Thymus (tissue), 14 donors: Measurements from ENCODE around the gene PTGIR. TPM values are rescaled to one million over a fixed set of nuclear protein-coding genes. Genes with fewer than 3 reads are reported as not detected.

Source experiments
- DNase-seq, 9 donors: peaks; one replicate each; pipeline ENCODE4 v3.0.0-alpha.2; 2013; ENCODE audit warnings: low spot score in 9 of 9, low read depth in 6 of 9, missing footprints in 1 of 9
- H3K27ac ChIP-seq, 2 donors: one replicate each; pipeline ENCODE4 v1.5.1; 2013; ENCODE audit warnings: control low read depth in 1 of 2, low read depth in 1 of 2, low read length in 1 of 2, mild to moderate bottlenecking in 1 of 2, moderate library complexity in 1 of 2
- H3K27me3 ChIP-seq, 2 donors: one replicate each; pipeline ENCODE4 v1.5.1; 2013; ENCODE audit warnings: low read length in 1 of 2; ENCODE audit not compliant: control insufficient read depth in 2 of 2, insufficient read depth in 1 of 2
- H3K36me3 ChIP-seq, 2 donors: one replicate each; pipeline ENCODE4 v1.5.1; 2013; ENCODE audit warnings: low read length in 1 of 2, mild to moderate bottlenecking in 1 of 2, moderate library complexity in 1 of 2; ENCODE audit not compliant: control insufficient read depth in 2 of 2, insufficient read depth in 2 of 2
- H3K4me1 ChIP-seq, 2 donors: one replicate each; pipeline ENCODE4 v1.5.1; 2013; ENCODE audit warnings: low read length in 2 of 2; ENCODE audit not compliant: control insufficient read depth in 2 of 2, insufficient read depth in 2 of 2
- H3K4me3 ChIP-seq, 2 donors: one replicate each; pipeline ENCODE4 v1.5.1; 2013; ENCODE audit warnings: low read length in 2 of 2, control low read depth in 1 of 2, mild to moderate bottlenecking in 1 of 2
- H3K9me3 ChIP-seq, 2 donors: one replicate each; pipeline ENCODE4 v1.5.1; 2013; ENCODE audit warnings: low read length in 1 of 2, mild to moderate bottlenecking in 1 of 2; ENCODE audit not compliant: control insufficient read depth in 2 of 2, insufficient read depth in 1 of 2
- WGBS: extraction: QIAGEN DNeasy Blood & Tissue Kit; methylation state at CpG from one replicate; pipeline ENCODE4 v1.1.7; 2013; 5-methylcytosine and 5-hydroxymethylcytosine counted together
- long read RNA-seq, 10 donors: transcript quantifications; one replicate each; lab custom pipeline, GENCODE V29; 2026
- polyA plus RNA-seq: library from polyadenylated mRNA; stranded (reverse); fragments of 200-250 nt; gene quantifications from one replicate; pipeline ENCODE4 v1.2.3, GENCODE V29; 2013
- total RNA-seq: library from RNA; stranded (reverse); fragments of 120-200 nt; gene quantifications from one replicate; pipeline ENCODE4 v1.2.4, GENCODE V29; 2013
- donor health status: healthy.

PTGIR gene
- 3.4 TPM for total RNA-seq
- 7.8 TPM for polyA plus RNA-seq
- long read RNA-seq, donor 1: 0 reads
- long read RNA-seq, donor 2, transcript PTGIR-203 (1 exons, 2,026 nt): major isoform, 17 of 22 reads
- long read RNA-seq, donor 2, partial matches to known transcripts: 0 of 22 reads
- long read RNA-seq, donor 2, other reads (novel, unspliced or antisense): 0 of 22 reads
- long read RNA-seq, donor 3, partial matches to known transcripts: 0 of 4 reads
- long read RNA-seq, donor 3, other reads (novel, unspliced or antisense): 0 of 4 reads
- long read RNA-seq, donor 4, transcript PTGIR-203 (1 exons, 2,026 nt): major isoform, 5 of 13 reads
- long read RNA-seq, donor 4, partial matches to known transcripts: 7 of 13 reads
- long read RNA-seq, donor 4, other reads (novel, unspliced or antisense): 0 of 13 reads
- long read RNA-seq, donor 5, transcript PTGIR-203 (1 exons, 2,026 nt): major isoform, 11 of 11 reads
- long read RNA-seq, donor 5, partial matches to known transcripts: 0 of 11 reads
- long read RNA-seq, donor 5, other reads (novel, unspliced or antisense): 0 of 11 reads
- long read RNA-seq, donor 6, partial matches to known transcripts: 0 of 5 reads
- long read RNA-seq, donor 6, other reads (novel, unspliced or antisense): 0 of 5 reads
- long read RNA-seq, donor 7: 0 reads
- long read RNA-seq, donor 8, partial matches to known transcripts: 0 of 1 reads
- long read RNA-seq, donor 8, other reads (novel, unspliced or antisense): 0 of 1 reads
- long read RNA-seq, donor 9: 0 reads
- long read RNA-seq, donor 10, partial matches to known transcripts: 0 of 2 reads
- long read RNA-seq, donor 10, other reads (novel, unspliced or antisense): 0 of 2 reads

- H3K36me3 ChIP-seq: no peaks in the 10 kb centered on the region
- 19% methylated on average over 13 of the region's 13 CpGs for WGBS
- H3K27ac ChIP-seq: peak within 1 kb of the TSS; percentile 13 to 57
- DNase-seq: peak in 1 of 9 donors; percentile 37
- H3K27me3 ChIP-seq: peaks cover 0 to 5% of the 10 kb centered on the region in 2 donors
- no peaks in the 10 kb centered on the region for H3K9me3 ChIP-seq
- peak within 1 kb of the TSS in 1 of 2 donors; percentile 16 for H3K4me3 ChIP-seq
- peaks cover 11 to 50% of the 10 kb centered on the region in 2 donors for H3K4me1 ChIP-seq
Measured at GRCh38 chr19:46624958-46625661, at the start of gene PTGIR. TSS of gene PTGIR (minus strand) at chr19:46625089. CDS start at chr19:46624225, 864 bp downstream.

- Histone ChIP-seq H3K27me3 (no peaks in the 10 kb centered on the region), H3K9me3 (no peaks in the 10 kb centered on the region), H3K4me1 (no peaks in the 10 kb centered on the region), H3K27ac (no peak overlapping the region), H3K4me3 (no peak overlapping the region), H3K36me3 (peaks cover 32 to 33% of the 10 kb centered on the region in 2 donors)
- DNase-seq: no peak
Measured at GRCh38 chr19:46670813-46671212, 45.9 kb upstream of the PTGIR start.

- no peak overlapping the region for H3K4me3 ChIP-seq
- H3K27me3 ChIP-seq: no peaks in the 10 kb centered on the region
- H3K9me3 ChIP-seq: no peaks in the 10 kb centered on the region
- no peak for DNase-seq
- H3K36me3 ChIP-seq: peaks cover 13 to 16% of the 10 kb centered on the region in 2 donors
- H3K4me1 ChIP-seq: no peaks in the 10 kb centered on the region
- H3K27ac ChIP-seq: no peak overlapping the region
- 98% methylated on average over 3 of the region's 3 CpGs for WGBS
Measured at GRCh38 chr19:46668662-46669061, 43.8 kb upstream of the PTGIR start.

DNA sequence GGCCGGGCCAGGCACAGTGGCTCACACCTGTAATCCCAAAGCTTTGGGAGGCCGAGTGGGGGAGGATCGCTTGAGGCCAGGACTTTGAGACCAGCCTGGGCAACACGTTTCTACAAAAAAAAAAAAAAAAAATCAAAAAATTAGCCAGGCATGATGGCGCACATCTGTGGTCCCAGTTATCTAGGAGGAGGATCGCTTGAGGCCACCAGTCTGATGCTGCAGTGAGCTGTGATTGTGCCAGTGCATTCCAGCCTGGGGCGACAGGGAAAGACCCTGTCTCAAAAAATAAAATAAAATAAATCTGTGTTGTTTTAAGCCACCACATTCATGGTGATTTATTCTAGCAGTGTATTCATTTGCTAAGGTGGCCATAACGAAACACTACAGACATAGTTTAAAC lies 40.2 kb upstream of the PTGIR start:
- no peak for DNase-seq
- no peaks in the 10 kb centered on the region for H3K9me3 ChIP-seq
- peaks cover 8 to 19% of the 10 kb centered on the region in 2 donors for H3K4me1 ChIP-seq
- H3K27me3 ChIP-seq: peaks cover 8% of the 10 kb centered on the region in 2 donors
- H3K36me3 ChIP-seq: no peaks in the 10 kb centered on the region
- H3K27ac ChIP-seq: no peak overlapping the region
- H3K4me3 ChIP-seq: no peak overlapping the region
- 94% methylated on average over 8 of the region's 8 CpGs for WGBS

GRCh38 chr19:46661735-46662592 lies 37.1 kb upstream of the PTGIR start:
- WGBS: 10% methylated on average over 19 of the region's 19 CpGs
- Histone ChIP-seq H3K4me3 (peak overlapping the region; percentile 39 to 58), H3K27me3 (peaks cover 31 to 38% of the 10 kb centered on the region in 2 donors), H3K27ac (peak overlapping the region; percentile 80 to 91), H3K9me3 (no peaks in the 10 kb centered on the region), H3K4me1 (peaks cover 9 to 33% of the 10 kb centered on the region in 2 donors), H3K36me3 (no peaks in the 10 kb centered on the region)
- DNase-seq: peak in 8 of 9 donors; percentile 60 to 89 (median 74)

- Histone ChIP-seq H3K4me3 (peak within 1 kb of the TSS; percentile 39 to 58), H3K9me3 (no peaks in the 10 kb centered on the region), H3K27ac (peak within 1 kb of the TSS; percentile 80 to 91), H3K27me3 (peaks cover 31 to 45% of the 10 kb centered on the region in 2 donors), H3K4me1 (peaks cover 9 to 33% of the 10 kb centered on the region in 2 donors), H3K36me3 (no peaks in the 10 kb centered on the region)
- peak; percentile 94 to 100 (median 99) for DNase-seq
- under 1% methylated on average over 61 of the region's 61 CpGs for WGBS
Measured at GRCh38 chr19:46661020-46661731, 36.3 kb upstream of the PTGIR start, which contains the start of gene DACT3. TSS of gene DACT3 (minus strand) at chr19:46661182. CDS start at chr19:46661064, 118 bp downstream.

DNA sequence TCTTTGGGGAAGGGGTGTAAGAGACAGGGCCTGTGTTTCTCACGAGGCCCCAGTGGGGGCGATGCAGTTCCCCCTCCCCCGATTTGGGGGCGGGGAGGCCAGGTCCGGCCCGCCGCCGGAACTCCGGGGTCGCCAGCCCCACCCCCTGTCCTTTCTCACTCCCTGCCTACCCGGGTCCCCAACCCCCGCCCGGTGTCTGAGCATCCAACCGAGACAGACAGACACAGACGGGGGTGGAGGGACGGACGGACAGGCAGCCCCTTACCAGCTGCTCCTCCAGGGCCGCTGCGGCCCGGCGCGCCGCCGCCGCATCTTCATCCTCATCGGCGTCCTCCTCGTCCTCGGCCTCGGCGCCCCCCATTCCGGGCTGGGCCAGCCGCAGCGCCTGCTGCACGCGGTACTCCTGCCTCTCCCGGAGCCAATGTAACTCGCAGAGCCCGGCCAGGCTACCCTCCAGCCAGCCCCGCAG lies 35.7 kb upstream of the PTGIR start:
- H3K27ac ChIP-seq: no peak overlapping the region
- WGBS: 1% methylated on average over 40 of the region's 40 CpGs
- DNase-seq: peak in 1 of 9 donors; percentile 20
- H3K9me3 ChIP-seq: no peaks in the 10 kb centered on the region
- H3K4me1 ChIP-seq: peaks cover 9 to 33% of the 10 kb centered on the region in 2 donors
- H3K27me3 ChIP-seq: peaks cover 31 to 50% of the 10 kb centered on the region in 2 donors
- no peaks in the 10 kb centered on the region for H3K36me3 ChIP-seq
- H3K4me3 ChIP-seq: peak overlapping the region; percentile 33 to 58
